BJ (cell line): ENCODE data around the gene ORAI1. TPM values are rescaled to one million over a fixed set of nuclear protein-coding genes. Genes with fewer than 3 reads are reported as not detected.

Experiments used
- CTCF ChIA-PET: fragments of 350-600 bp; formaldehyde crosslinking; extraction: SDS; loops from one replicate; lab custom pipeline; 2021; ENCODE audit warnings: antibody characterized with exemption, inconsistent platforms; lab: Yijun Ruan, JAX
- POLR2A ChIA-PET: fragments of 300-600 bp; sonication (Branson Sonifier 250); formaldehyde crosslinking; extraction: SDS; loops from one replicate; lab custom pipeline; 2021; ENCODE audit warnings: antibody characterized with exemption; lab: Charles Lee
- DNase-seq: peaks from one replicate; pipeline ENCODE4 v3.0.0-alpha.2; 2011; ENCODE audit warnings: low read depth
- H3K27me3 ChIP-seq: 2 replicates; pipeline ENCODE4 v1.6.0; 2011; ENCODE audit warnings: low read length; ENCODE audit not compliant: control insufficient read depth, insufficient read depth
- H3K36me3 ChIP-seq: 2 replicates; pipeline ENCODE4 v1.5.1; 2011; ENCODE audit warnings: low read length; ENCODE audit not compliant: control insufficient read depth, insufficient read depth
- H3K4me3 ChIP-seq: 2 replicates; pipeline ENCODE4 v1.5.1; 2011; ENCODE audit warnings: low read depth, mild to moderate bottlenecking, control low read depth, low read length
- CTCF ChIP-seq: IDR thresholded peaks from 2 replicates; pipeline ENCODE4 v1.5.1; 2011; ENCODE audit warnings: low read depth, mild to moderate bottlenecking, control low read depth, inconsistent platforms, low read length, moderate library complexity; ENCODE audit not compliant: insufficient read depth
- polyA plus RNA-seq: library from polyadenylated mRNA; depleted of rRNA; stranded (reverse); fragments of >200 nt; gene quantifications from 2 replicates; pipeline ENCODE4 v1.2.3, GENCODE V29; 2011

The ORAI1 gene
- polyA plus RNA-seq, 1 experiment, result 28.3 TPM

- CTCF ChIA-PET, result interaction anchor here (1.4 to 2.2 kb wide), 2 partner anchors 11 to 48 kb away, joined by 3 to 7 read pairs; no protein-coding TSS in a partner anchor
- POLR2A ChIA-PET, result no interaction called here
- TF ChIP-seq CTCF, result no peak
- Histone ChIP-seq H3K4me3 (no peak overlapping the region), H3K27me3 (no peaks in the 10 kb centered on the region), H3K36me3 (peaks cover 2% of the 10 kb centered on the region; the same call in 1 of the 2 replicates)
- no peak for DNase-seq
Observed at GRCh38 chr12:121638298-121639202, 12.2 kb downstream of the ORAI1 start.

GRCh38 chr12:121641343-121641630 is 15.0 kb downstream of the ORAI1 start:
- TF ChIP-seq CTCF, result no peak
- ChIA-PET CTCF (interaction anchor here (0.5 to 1.3 kb wide), 3 partner anchors 10 to 253 kb away, joined by 3 to 4 read pairs (median 4); no protein-coding TSS in a partner anchor), POLR2A (no interaction called here)
- Histone ChIP-seq H3K27me3 (no peaks in the 10 kb centered on the region), H3K36me3 (peaks cover 2% of the 10 kb centered on the region; the same call in 1 of the 2 replicates), H3K4me3 (no peak overlapping the region)
- DNase-seq, result no peak

- DNase-seq, result no peak
- H3K4me3 ChIP-seq, result no peak overlapping the region
Observed at GRCh38 chr12:121648458-121649028, 22.2 kb downstream of the ORAI1 start.

GRCh38 chr12:121649322-121649721 is 23.0 kb downstream of the ORAI1 start:
- TF ChIP-seq CTCF, result no peak
- Histone ChIP-seq H3K27me3 (no peaks in the 10 kb centered on the region), H3K36me3 (0 out of 2 replicates have a peak, but pooled peaks cover 1% of the 10 kb centered on the region), H3K4me3 (no peak overlapping the region)
- DNase-seq, result no peak
- ChIA-PET POLR2A (no interaction called here), CTCF (interaction anchor here (0.6 to 2.0 kb wide), 3 partner anchors 19 to 318 kb away, joined by 3 to 4 read pairs (median 3); no protein-coding TSS in a partner anchor)

More at GRCh38 chr12:121648458-121649028, 22.2 kb downstream of the ORAI1 start:
- Histone ChIP-seq H3K36me3 (0 out of 2 replicates have a peak, but pooled peaks cover 1% of the 10 kb centered on the region), H3K27me3 (no peaks in the 10 kb centered on the region)
- CTCF ChIA-PET, result interaction anchor here (0.6 to 2.0 kb wide), 3 partner anchors 8 to 164 kb away, joined by 3 to 4 read pairs (median 3); no protein-coding TSS in a partner anchor
- TF ChIP-seq CTCF, result no peak
- POLR2A ChIA-PET, result no interaction called here

GRCh38 chr12:121649819-121650353 is 23.6 kb downstream of the ORAI1 start:
- H3K27me3 ChIP-seq, result no peaks in the 10 kb centered on the region
- ChIA-PET CTCF (no interaction called here), POLR2A (no interaction called here)
- DNase-seq, result no peak
- H3K36me3 ChIP-seq, result 0 out of 2 replicates have a peak, but pooled peaks cover 1% of the 10 kb centered on the region
- no peak overlapping the region for H3K4me3 ChIP-seq
- TF ChIP-seq CTCF, result no peak
